Progenitor cell of endocrine pancreas (in vitro differentiated cells): ENCODE data around the gene CHGA. TPM values are rescaled to one million over a fixed set of nuclear protein-coding genes. Genes with fewer than 3 reads are reported as not detected.

Experiments
- DNase-seq: peaks from one replicate; pipeline ENCODE4 v3.0.0; 2021; ENCODE audit warnings: low spot score; ENCODE audit not compliant: unreplicated experiment
- H3K27ac Mint-ChIP-seq: 2 replicates; pipeline ENCODE4 v1.8.0; 2021; ENCODE audit warnings: mild to moderate bottlenecking, moderate library complexity, mixed read lengths
- H3K27me3 Mint-ChIP-seq: 2 replicates; pipeline ENCODE4 v1.8.0; 2021; ENCODE audit warnings: mixed read lengths
- H3K36me3 Mint-ChIP-seq: 2 replicates; pipeline ENCODE4 v1.8.0; 2022; ENCODE audit warnings: mixed read lengths; ENCODE audit not compliant: insufficient read depth
- H3K4me1 Mint-ChIP-seq: 2 replicates; pipeline ENCODE4 v1.8.0; 2021; ENCODE audit warnings: low read depth, mixed read lengths
- H3K4me3 Mint-ChIP-seq: 2 replicates; pipeline ENCODE4 v1.8.0; 2021; ENCODE audit warnings: low read depth, mild to moderate bottlenecking, moderate library complexity, mixed read lengths
- H3K9me3 Mint-ChIP-seq: 2 replicates; pipeline ENCODE4 v1.8.0; 2021; ENCODE audit warnings: low read depth, mixed read lengths
- CTCF ChIP-seq: fragments of 200-600 bp; sonication (generic); IDR thresholded peaks from one replicate; pipeline ENCODE4 v1.5.0; 2021; ENCODE audit warnings: antibody characterized with exemption, mild to moderate bottlenecking; ENCODE audit not compliant: unreplicated experiment
- total RNA-seq: library from RNA; stranded (reverse); gene quantifications from 2 replicates; pipeline ENCODE4 v1.2.1, GENCODE V29; 2021

The CHGA gene
- total RNA-seq, 1 donor from 2014 or later: 1,590 TPM

- no peaks in the 10 kb centered on the region for H3K27me3 Mint-ChIP-seq
- H3K4me1 Mint-ChIP-seq: no peaks in the 10 kb centered on the region
- DNase-seq: no peak
- H3K36me3 Mint-ChIP-seq: peaks cover 47% of the 10 kb centered on the region
- H3K4me3 Mint-ChIP-seq: no peak overlapping the region
- no peak overlapping the region for H3K27ac Mint-ChIP-seq
- TF ChIP-seq CTCF: no peak
- peaks cover 29% of the 10 kb centered on the region for H3K9me3 Mint-ChIP-seq
Observed at GRCh38 chr14:92978229-92979021, 55.5 kb downstream of the CHGA start.

- no peak for TF ChIP-seq CTCF
- DNase-seq: no peak
- no peak overlapping the region for H3K4me3 Mint-ChIP-seq
- peaks cover 28% of the 10 kb centered on the region for H3K9me3 Mint-ChIP-seq
- no peak overlapping the region for H3K27ac Mint-ChIP-seq
- no peaks in the 10 kb centered on the region for H3K27me3 Mint-ChIP-seq
- peaks cover 50% of the 10 kb centered on the region for H3K36me3 Mint-ChIP-seq
- peaks cover 1% of the 10 kb centered on the region for H3K4me1 Mint-ChIP-seq
Observed at GRCh38 chr14:92980866-92981265, 57.9 kb downstream of the CHGA start.

- no peak overlapping the region for H3K4me3 Mint-ChIP-seq
- TF ChIP-seq CTCF: no peak
- DNase-seq: no peak
- no peaks in the 10 kb centered on the region for H3K27me3 Mint-ChIP-seq
- peak overlapping the region; percentile 26 for H3K27ac Mint-ChIP-seq
- H3K36me3 Mint-ChIP-seq: peaks cover 47% of the 10 kb centered on the region
- peaks cover 24% of the 10 kb centered on the region for H3K9me3 Mint-ChIP-seq
- H3K4me1 Mint-ChIP-seq: peaks cover 1% of the 10 kb centered on the region
Observed at GRCh38 chr14:92981726-92982125, 58.8 kb downstream of the CHGA start.

- no peaks in the 10 kb centered on the region for H3K27me3 Mint-ChIP-seq
- H3K4me3 Mint-ChIP-seq: no peak overlapping the region
- peaks cover 18% of the 10 kb centered on the region for H3K9me3 Mint-ChIP-seq
- no peak overlapping the region for H3K27ac Mint-ChIP-seq
- DNase-seq: no peak
- no peak for TF ChIP-seq CTCF
- peaks cover 1% of the 10 kb centered on the region for H3K4me1 Mint-ChIP-seq
- peaks cover 35% of the 10 kb centered on the region for H3K36me3 Mint-ChIP-seq
Observed at GRCh38 chr14:92982956-92983355, 60.0 kb downstream of the CHGA start.

GRCh38 chr14:92984082-92984788, 61.3 kb downstream of the CHGA start:
- H3K4me3 Mint-ChIP-seq: no peak overlapping the region
- peaks cover 13% of the 10 kb centered on the region for H3K9me3 Mint-ChIP-seq
- TF ChIP-seq CTCF: no peak
- no peak overlapping the region for H3K27ac Mint-ChIP-seq
- DNase-seq: no peak
- H3K36me3 Mint-ChIP-seq: peaks cover 26% of the 10 kb centered on the region
- no peaks in the 10 kb centered on the region for H3K27me3 Mint-ChIP-seq
- peaks cover 1% of the 10 kb centered on the region for H3K4me1 Mint-ChIP-seq

Other genes starting within 250 kb of the CHGA start
- 63.3 and 73.2 TPM in 2 replicates for gene LGMN, start 174.5 kb upstream of the CHGA start, total RNA-seq
- gene GOLGA5, start 128.8 kb upstream of the CHGA start, total RNA-seq: 29.7 TPM in 2 replicates
- 71.3 and 72.0 TPM in 2 replicates for gene ITPK1, start 192.8 kb downstream of the CHGA start, total RNA-seq